Liver (tissue), 9 donors: ENCODE data around the gene THSD4. TPM values are rescaled to one million over a fixed set of nuclear protein-coding genes. Genes with fewer than 3 reads are reported as not detected.

Experiments used
- DNase-seq: peaks from one replicate; pipeline ENCODE4 v3.0.0-alpha.2; 2017; ENCODE audit warnings: low spot score
- H3K27ac ChIP-seq, 2 donors: one replicate each; pipeline ENCODE4 v1.7.0; 2013; ENCODE audit warnings: inconsistent platforms in 2 of 2, low read length in 2 of 2, control low read depth in 1 of 2, low read depth in 1 of 2, mild to moderate bottlenecking in 1 of 2
- H3K27me3 ChIP-seq, 4 donors: one replicate each; pipeline versions ENCODE4 v1.6.1 to v1.7.0; 2013; ENCODE audit warnings: low read length in 3 of 4, inconsistent platforms in 1 of 4, mild to moderate bottlenecking in 1 of 4, moderate library complexity in 1 of 4; ENCODE audit not compliant: control insufficient read depth in 4 of 4, insufficient read depth in 4 of 4
- H3K36me3 ChIP-seq, 4 donors: one replicate each; pipeline versions ENCODE4 v1.6.1 to v1.7.0; 2013; ENCODE audit warnings: low read length in 3 of 4, mild to moderate bottlenecking in 3 of 4, low read depth in 1 of 4, moderate library complexity in 1 of 4; ENCODE audit not compliant: control insufficient read depth in 4 of 4, insufficient read depth in 3 of 4
- H3K4me1 ChIP-seq, 4 donors: one replicate each; pipeline versions ENCODE4 v1.6.1 to v1.7.0; 2013; ENCODE audit warnings: low read length in 3 of 4, mild to moderate bottlenecking in 3 of 4, moderate library complexity in 1 of 4; ENCODE audit not compliant: control insufficient read depth in 4 of 4, insufficient read depth in 4 of 4
- H3K4me3 ChIP-seq, 3 donors: one replicate each; pipeline versions ENCODE4 v1.6.1 to v1.7.0; 2013; ENCODE audit warnings: low read length in 3 of 3, control low read depth in 1 of 3, low read depth in 1 of 3, mild to moderate bottlenecking in 1 of 3
- H3K9ac ChIP-seq, 2 donors: one replicate each; pipeline ENCODE4 v1.7.0; 2013; ENCODE audit warnings: low read length in 2 of 2, mild to moderate bottlenecking in 2 of 2, moderate library complexity in 2 of 2, control low read depth in 1 of 2, low read depth in 1 of 2
- H3K9me3 ChIP-seq, 4 donors: one replicate each; pipeline versions ENCODE4 v1.6.1 to v1.7.0; 2013; ENCODE audit warnings: low read length in 3 of 4; ENCODE audit not compliant: control insufficient read depth in 4 of 4
- EGR1 ChIP-seq, 2 donors: IDR thresholded peaks; 2 replicates each; pipeline ENCODE4 v1.6.1; 2016 to 2018; ENCODE audit warnings: antibody characterized with exemption in 2 of 2, low read depth in 2 of 2
- FOXA1 ChIP-seq: IDR thresholded peaks from 2 replicates; pipeline ENCODE4 v1.6.1; 2016; ENCODE audit warnings: antibody characterized with exemption
- FOXA2 ChIP-seq: IDR thresholded peaks from 2 replicates; pipeline ENCODE4 v1.6.1; 2016; ENCODE audit warnings: antibody characterized with exemption
- GABPA ChIP-seq, 2 donors: IDR thresholded peaks in 1 of 2; conservative IDR thresholded peaks in 1 of 2; 2 replicates each; pipeline ENCODE4 v1.6.1; 2016; ENCODE audit warnings: antibody characterized with exemption in 2 of 2, mild to moderate bottlenecking in 1 of 2, moderate library complexity in 1 of 2
- HNF4A ChIP-seq, 2 donors: conservative IDR thresholded peaks; 2 replicates each; pipeline ENCODE4 v1.6.1; 2016; ENCODE audit warnings: antibody characterized with exemption in 2 of 2, mild to moderate bottlenecking in 2 of 2
- HNF4G ChIP-seq: IDR thresholded peaks from 2 replicates; pipeline ENCODE4 v1.6.1; 2016; ENCODE audit warnings: antibody characterized with exemption
- JUND ChIP-seq, 2 donors: IDR thresholded peaks; 2 replicates each; pipeline ENCODE4 v1.6.1; 2016; ENCODE audit warnings: antibody characterized with exemption in 2 of 2
- NR2F2 ChIP-seq: IDR thresholded peaks from 2 replicates; pipeline ENCODE4 v1.6.1; 2016; ENCODE audit warnings: antibody characterized with exemption
- RAD21 ChIP-seq, 2 donors: IDR thresholded peaks; 2 replicates each; pipeline ENCODE4 v1.6.1; 2016; ENCODE audit warnings: antibody characterized with exemption in 2 of 2, mild to moderate bottlenecking in 2 of 2
- SP1 ChIP-seq: IDR thresholded peaks from 2 replicates; pipeline ENCODE4 v1.6.1; 2018; ENCODE audit warnings: antibody characterized with exemption, mild to moderate bottlenecking
- TAF1 ChIP-seq: conservative IDR thresholded peaks from 2 replicates; pipeline ENCODE4 v1.6.1; 2016; ENCODE audit warnings: antibody characterized with exemption, mild to moderate bottlenecking
- YY1 ChIP-seq: IDR thresholded peaks from 2 replicates; pipeline ENCODE4 v1.6.1; 2016; ENCODE audit warnings: antibody characterized with exemption, mild to moderate bottlenecking
- WGBS: extraction: QIAGEN DNeasy Blood & Tissue Kit; methylation state at CpG from one replicate; pipeline ENCODE4 v1.1.7; 2013; 5-methylcytosine and 5-hydroxymethylcytosine counted together
- polyA plus RNA-seq, 2 donors: library from polyadenylated mRNA; stranded (reverse) in 1 of 2; unstranded in 1 of 2; fragments of 200-250 nt in 1 of 2; fragments of >200 nt in 1 of 2; fragmentation: Nextera tagmentation in 1 of 2; extraction: Ambion mirVana in 1 of 2; gene quantifications; one replicate each; pipeline versions ENCODE4 v1.2.1 to v1.2.3, GENCODE V29; 2013 to 2015
- total RNA-seq, 2 donors: library from RNA; depleted of rRNA; stranded (reverse); fragments of >200 nt; gene quantifications; one replicate each; pipeline ENCODE4 v1.2.3, GENCODE V29; 2014
- TF ChIP-seq, protein P1 (sequence below): IDR thresholded peaks from 2 replicates; pipeline ENCODE4 v1.6.1; 2016; ENCODE audit warnings: antibody characterized with exemption, mild to moderate bottlenecking
- TF ChIP-seq, protein P2 (sequence below): fragments of 150-350 bp; IDR thresholded peaks from 2 replicates; pipeline ENCODE4 v1.5.1; 2017; ENCODE audit warnings: improper control_type of control experiment, low read depth, low read length; ENCODE audit not compliant: missing input control
- TF ChIP-seq, protein P3 (sequence below): IDR thresholded peaks from 2 replicates; pipeline ENCODE4 v1.6.1; 2016; ENCODE audit warnings: antibody characterized with exemption
- TF ChIP-seq, protein P4 (sequence below): IDR thresholded peaks from 2 replicates; pipeline ENCODE4 v1.6.1; 2016; ENCODE audit warnings: antibody characterized with exemption
- TF ChIP-seq, protein P5 (sequence below): IDR thresholded peaks from 2 replicates; pipeline ENCODE4 v1.6.1; 2016; ENCODE audit warnings: antibody characterized with exemption
- donor health status: healthy.
- donor health status: healthy.
- donor health status: healthy.
- donor health status: healthy.
- donor health status: healthy.

THSD4 gene
- total and polyA plus RNA-seq, 4 donors: 0.23 to 11.5 (median 1.9) TPM

DNA sequence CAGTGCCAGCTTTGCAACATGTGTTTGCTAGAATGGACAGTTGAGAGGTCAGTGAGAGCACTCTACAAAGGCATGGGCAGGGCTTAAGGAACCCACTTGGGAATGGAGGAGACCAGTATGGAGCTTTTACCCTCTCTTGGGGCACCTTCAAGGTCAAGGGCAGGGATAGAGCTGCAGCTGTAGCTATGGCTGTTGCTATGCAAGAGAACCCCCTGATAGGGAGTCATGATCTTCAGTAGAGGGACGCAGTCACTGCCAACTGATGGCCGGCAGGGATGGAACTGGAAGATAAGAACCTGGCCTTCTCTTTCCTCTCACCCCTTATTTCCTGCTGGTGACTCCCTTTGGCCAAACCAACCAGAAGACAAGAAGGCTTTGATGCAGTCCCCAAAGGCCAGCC, 40.3 kb downstream of the THSD4 start:
- H3K27me3 ChIP-seq: no peaks in the 10 kb centered on the region
- peaks cover 0 to 11% (median 3%) of the 10 kb centered on the region in 4 donors for H3K4me1 ChIP-seq
- no peaks in the 10 kb centered on the region for H3K9me3 ChIP-seq
- no peak overlapping the region for H3K27ac ChIP-seq
- 94% methylated on average over 2 of the region's 2 CpGs for WGBS
- DNase-seq: no peak
- TF ChIP-seq, protein P1, sequence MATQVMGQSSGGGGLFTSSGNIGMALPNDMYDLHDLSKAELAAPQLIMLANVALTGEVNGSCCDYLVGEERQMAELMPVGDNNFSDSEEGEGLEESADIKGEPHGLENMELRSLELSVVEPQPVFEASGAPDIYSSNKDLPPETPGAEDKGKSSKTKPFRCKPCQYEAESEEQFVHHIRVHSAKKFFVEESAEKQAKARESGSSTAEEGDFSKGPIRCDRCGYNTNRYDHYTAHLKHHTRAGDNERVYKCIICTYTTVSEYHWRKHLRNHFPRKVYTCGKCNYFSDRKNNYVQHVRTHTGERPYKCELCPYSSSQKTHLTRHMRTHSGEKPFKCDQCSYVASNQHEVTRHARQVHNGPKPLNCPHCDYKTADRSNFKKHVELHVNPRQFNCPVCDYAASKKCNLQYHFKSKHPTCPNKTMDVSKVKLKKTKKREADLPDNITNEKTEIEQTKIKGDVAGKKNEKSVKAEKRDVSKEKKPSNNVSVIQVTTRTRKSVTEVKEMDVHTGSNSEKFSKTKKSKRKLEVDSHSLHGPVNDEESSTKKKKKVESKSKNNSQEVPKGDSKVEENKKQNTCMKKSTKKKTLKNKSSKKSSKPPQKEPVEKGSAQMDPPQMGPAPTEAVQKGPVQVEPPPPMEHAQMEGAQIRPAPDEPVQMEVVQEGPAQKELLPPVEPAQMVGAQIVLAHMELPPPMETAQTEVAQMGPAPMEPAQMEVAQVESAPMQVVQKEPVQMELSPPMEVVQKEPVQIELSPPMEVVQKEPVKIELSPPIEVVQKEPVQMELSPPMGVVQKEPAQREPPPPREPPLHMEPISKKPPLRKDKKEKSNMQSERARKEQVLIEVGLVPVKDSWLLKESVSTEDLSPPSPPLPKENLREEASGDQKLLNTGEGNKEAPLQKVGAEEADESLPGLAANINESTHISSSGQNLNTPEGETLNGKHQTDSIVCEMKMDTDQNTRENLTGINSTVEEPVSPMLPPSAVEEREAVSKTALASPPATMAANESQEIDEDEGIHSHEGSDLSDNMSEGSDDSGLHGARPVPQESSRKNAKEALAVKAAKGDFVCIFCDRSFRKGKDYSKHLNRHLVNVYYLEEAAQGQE: no peak
- TF ChIP-seq FOXA1 (no peak), SP1 (no peak), YY1 (no peak)
- TF ChIP-seq, protein P2, sequence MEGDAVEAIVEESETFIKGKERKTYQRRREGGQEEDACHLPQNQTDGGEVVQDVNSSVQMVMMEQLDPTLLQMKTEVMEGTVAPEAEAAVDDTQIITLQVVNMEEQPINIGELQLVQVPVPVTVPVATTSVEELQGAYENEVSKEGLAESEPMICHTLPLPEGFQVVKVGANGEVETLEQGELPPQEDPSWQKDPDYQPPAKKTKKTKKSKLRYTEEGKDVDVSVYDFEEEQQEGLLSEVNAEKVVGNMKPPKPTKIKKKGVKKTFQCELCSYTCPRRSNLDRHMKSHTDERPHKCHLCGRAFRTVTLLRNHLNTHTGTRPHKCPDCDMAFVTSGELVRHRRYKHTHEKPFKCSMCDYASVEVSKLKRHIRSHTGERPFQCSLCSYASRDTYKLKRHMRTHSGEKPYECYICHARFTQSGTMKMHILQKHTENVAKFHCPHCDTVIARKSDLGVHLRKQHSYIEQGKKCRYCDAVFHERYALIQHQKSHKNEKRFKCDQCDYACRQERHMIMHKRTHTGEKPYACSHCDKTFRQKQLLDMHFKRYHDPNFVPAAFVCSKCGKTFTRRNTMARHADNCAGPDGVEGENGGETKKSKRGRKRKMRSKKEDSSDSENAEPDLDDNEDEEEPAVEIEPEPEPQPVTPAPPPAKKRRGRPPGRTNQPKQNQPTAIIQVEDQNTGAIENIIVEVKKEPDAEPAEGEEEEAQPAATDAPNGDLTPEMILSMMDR: no peak
- TF ChIP-seq, protein P3, sequence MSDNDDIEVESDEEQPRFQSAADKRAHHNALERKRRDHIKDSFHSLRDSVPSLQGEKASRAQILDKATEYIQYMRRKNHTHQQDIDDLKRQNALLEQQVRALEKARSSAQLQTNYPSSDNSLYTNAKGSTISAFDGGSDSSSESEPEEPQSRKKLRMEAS: no peak
- TF ChIP-seq, protein P4, sequence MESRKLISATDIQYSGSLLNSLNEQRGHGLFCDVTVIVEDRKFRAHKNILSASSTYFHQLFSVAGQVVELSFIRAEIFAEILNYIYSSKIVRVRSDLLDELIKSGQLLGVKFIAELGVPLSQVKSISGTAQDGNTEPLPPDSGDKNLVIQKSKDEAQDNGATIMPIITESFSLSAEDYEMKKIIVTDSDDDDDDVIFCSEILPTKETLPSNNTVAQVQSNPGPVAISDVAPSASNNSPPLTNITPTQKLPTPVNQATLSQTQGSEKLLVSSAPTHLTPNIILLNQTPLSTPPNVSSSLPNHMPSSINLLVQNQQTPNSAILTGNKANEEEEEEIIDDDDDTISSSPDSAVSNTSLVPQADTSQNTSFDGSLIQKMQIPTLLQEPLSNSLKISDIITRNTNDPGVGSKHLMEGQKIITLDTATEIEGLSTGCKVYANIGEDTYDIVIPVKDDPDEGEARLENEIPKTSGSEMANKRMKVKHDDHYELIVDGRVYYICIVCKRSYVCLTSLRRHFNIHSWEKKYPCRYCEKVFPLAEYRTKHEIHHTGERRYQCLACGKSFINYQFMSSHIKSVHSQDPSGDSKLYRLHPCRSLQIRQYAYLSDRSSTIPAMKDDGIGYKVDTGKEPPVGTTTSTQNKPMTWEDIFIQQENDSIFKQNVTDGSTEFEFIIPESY: no peak
- H3K36me3 ChIP-seq: no peaks in the 10 kb centered on the region
- H3K9ac ChIP-seq: no peak overlapping the region
- no peak overlapping the region for H3K4me3 ChIP-seq

DNA sequence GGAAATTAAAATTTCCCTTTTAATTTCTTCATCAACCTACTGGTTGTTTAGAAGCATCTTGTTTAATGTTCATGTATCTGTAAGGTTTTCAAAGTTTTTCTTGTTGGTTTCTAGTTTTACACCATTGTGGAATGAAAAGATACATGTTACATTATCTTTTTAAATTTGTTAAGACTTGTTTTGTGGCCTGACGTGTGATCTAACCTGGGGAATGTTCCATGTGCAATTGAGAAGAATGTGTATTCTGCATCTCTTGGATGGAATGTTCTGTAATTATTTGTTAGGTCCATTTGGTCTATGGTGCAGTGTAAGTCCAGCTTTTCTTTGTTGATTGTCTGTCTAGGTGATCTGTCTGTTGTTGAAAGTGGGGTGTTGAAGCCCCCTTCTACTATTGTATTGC, 45.7 kb downstream of the THSD4 start:
- Histone ChIP-seq H3K27ac (no peak overlapping the region), H3K4me3 (no peak overlapping the region), H3K9me3 (no peaks in the 10 kb centered on the region), H3K4me1 (no peaks in the 10 kb centered on the region), H3K9ac (no peak overlapping the region), H3K36me3 (no peaks in the 10 kb centered on the region), H3K27me3 (no peaks in the 10 kb centered on the region)
- no peak for DNase-seq
- WGBS: 89% methylated on average over 1 of the region's 1 CpG
- TF ChIP-seq, protein P2: no peak
- TF ChIP-seq RAD21 (IDR thresholded peaks at IDR 0.05) (no peak), EGR1 (IDR thresholded peaks at IDR 0.05; ENCODE audit: low read depth in 2 of 2) (no peak), SP1 (no peak), HNF4A (conservative IDR thresholded peaks at IDR 0.05) (no peak), HNF4G (no peak), FOXA2 (no peak), JUND (IDR thresholded peaks at IDR 0.05) (no peak), GABPA (IDR thresholded peaks at IDR 0.05 in 1 of 2, conservative IDR thresholded peaks at IDR 0.05 in 1 of 2) (no peak), TAF1 (no peak), NR2F2 (no peak)
- TF ChIP-seq, protein P1: no peak
- TF ChIP-seq, protein P3: no peak
- TF ChIP-seq, protein P5, sequence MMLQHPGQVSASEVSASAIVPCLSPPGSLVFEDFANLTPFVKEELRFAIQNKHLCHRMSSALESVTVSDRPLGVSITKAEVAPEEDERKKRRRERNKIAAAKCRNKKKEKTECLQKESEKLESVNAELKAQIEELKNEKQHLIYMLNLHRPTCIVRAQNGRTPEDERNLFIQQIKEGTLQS: no peak
